GM18861 (cell line): ENCODE results near the gene SRRM4.
"Not testable (repeated sequence)": the region's sequence is repeated elsewhere in the genome, so short reads cannot be mapped to it uniquely, and the experiment has no call there.

Source experiments
- ATAC-seq: cut with Tn5 transposase; IDR thresholded peaks from one replicate; pipeline ENCODE4 v1.9.1; 2021; ENCODE audit not compliant: unreplicated experiment

The SRRM4 gene

GRCh38 chr12:118981285-118982211, at the start of gene SRRM4:
TSS of gene SRRM4 (plus strand) at chr12:118981541. CDS start at chr12:118981883, 342 bp downstream.
- no peak for ATAC-seq

- no peak for ATAC-seq
These were observed 35.1 kb upstream of the SRRM4 start for GRCh38 chr12:118946256-118946655.

GRCh38 chr12:118958520-118958919, 22.8 kb upstream of the SRRM4 start:
- ATAC-seq = no peak

- ATAC-seq = no peak
These were observed 22.0 kb upstream of the SRRM4 start for GRCh38 chr12:118959348-118959747.

- ATAC-seq = no peak
These were observed 21.3 kb upstream of the SRRM4 start for GRCh38 chr12:118959985-118960560.

GRCh38 chr12:118960865-118961264, 20.5 kb upstream of the SRRM4 start:
- no peak for ATAC-seq

- ATAC-seq = no peak
These were observed 16.4 kb upstream of the SRRM4 start for GRCh38 chr12:118964988-118965387.

GRCh38 chr12:118970856-118971255, 10.5 kb upstream of the SRRM4 start:
- no peak for ATAC-seq

- no peak for ATAC-seq
These were observed 8.4 kb upstream of the SRRM4 start for GRCh38 chr12:118972982-118973381.

GRCh38 chr12:118979763-118980406, 1.5 kb upstream of the SRRM4 start:
- no peak for ATAC-seq

GRCh38 chr12:118980407-118981014, 830 bp upstream of the SRRM4 start:
- no peak for ATAC-seq

- ATAC-seq = no peak
These were observed 961 bp downstream of the SRRM4 start for GRCh38 chr12:118982302-118982701.

GRCh38 chr12:118982984-118983761, 1.8 kb downstream of the SRRM4 start:
- ATAC-seq = no peak

- ATAC-seq = no peak
These were observed 3.0 kb downstream of the SRRM4 start for GRCh38 chr12:118984161-118984943.

GRCh38 chr12:118986050-118986449, 4.7 kb downstream of the SRRM4 start:
- ATAC-seq = no peak

GRCh38 chr12:118999107-118999506, 17.8 kb downstream of the SRRM4 start:
- no peak for ATAC-seq

GRCh38 chr12:119005085-119005484, 23.7 kb downstream of the SRRM4 start:
- ATAC-seq = no peak

- no peak for ATAC-seq
These were observed 24.6 kb downstream of the SRRM4 start for GRCh38 chr12:119005913-119006312.

- no peak for ATAC-seq
These were observed 25.4 kb downstream of the SRRM4 start for GRCh38 chr12:119006746-119007145.

GRCh38 chr12:119008273-119008672, 26.9 kb downstream of the SRRM4 start:
- not testable (repeated sequence) for ATAC-seq
